HTERT RPE-1 (cell line): Measurements from ENCODE around the gene OSM.

Source experiments
- in situ Hi-C: fragments of 300-500 bp; cut with MboI; formaldehyde crosslinking; loops from 4 replicates; pipeline ENCODE4 v1.14.3; 2020; ENCODE audit warnings: low sequenced_read_pairs

OSM gene

GRCh38 chr22:30212996-30213441 lies 53.6 kb downstream of the OSM start:
- in situ Hi-C loops, result no loop called here
